ENCODE results near the gene SPDYE6.
"Not testable (repeated sequence)": the region's sequence is repeated elsewhere in the genome, so short reads cannot be mapped to it uniquely, and the experiment has no call there.

The SPDYE6 gene

DNA sequence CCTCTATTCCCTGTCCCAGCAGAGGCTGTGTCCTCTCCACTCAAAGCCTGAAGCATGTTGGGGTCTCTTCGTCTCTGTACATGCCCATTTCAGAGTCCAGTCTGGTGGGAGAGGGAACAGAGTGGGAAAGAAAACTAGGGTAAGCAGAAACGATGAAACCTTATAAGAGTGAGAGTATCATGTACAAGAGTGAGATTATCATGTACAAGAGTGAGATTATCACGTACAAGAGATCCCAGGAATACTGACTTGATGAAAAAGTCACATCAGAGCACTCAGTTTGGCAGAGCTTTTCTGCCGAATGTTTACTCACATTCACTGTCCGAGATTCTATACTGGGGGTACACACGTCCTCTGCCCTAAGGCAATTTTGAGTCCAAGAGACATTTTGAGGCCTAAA lies at the start of gene SPDYE6:
Gene SPDYE6 (minus strand): TSS at position 101 of the 400 bp plus-strand sequence. CDS start 421 bp downstream, outside the sequence.
- not testable (repeated sequence) for DNase-seq

DNA sequence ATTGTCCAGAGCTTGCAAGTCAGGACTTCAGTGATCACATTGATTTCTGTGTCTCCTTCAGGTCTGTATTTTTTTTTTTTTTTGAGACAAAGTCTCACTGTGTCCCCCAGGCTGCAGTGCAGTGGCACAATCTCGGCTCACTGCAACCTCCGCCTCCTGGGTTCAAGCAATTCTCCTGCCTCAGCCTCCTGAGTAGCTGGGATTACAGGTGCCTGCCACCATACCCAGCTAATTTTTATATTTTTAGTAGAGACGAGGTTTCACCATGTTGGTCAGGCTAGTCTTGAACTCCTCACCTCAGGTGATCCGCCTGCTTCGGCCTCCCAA lies 48.6 kb upstream of the SPDYE6 start:
- DNase-seq: not testable (repeated sequence)

GRCh38 chr7:102404005-102404861 lies 48.0 kb upstream of the SPDYE6 start:
- DNase-seq: peak; percentile 15 to 68 (median 36)

DNA sequence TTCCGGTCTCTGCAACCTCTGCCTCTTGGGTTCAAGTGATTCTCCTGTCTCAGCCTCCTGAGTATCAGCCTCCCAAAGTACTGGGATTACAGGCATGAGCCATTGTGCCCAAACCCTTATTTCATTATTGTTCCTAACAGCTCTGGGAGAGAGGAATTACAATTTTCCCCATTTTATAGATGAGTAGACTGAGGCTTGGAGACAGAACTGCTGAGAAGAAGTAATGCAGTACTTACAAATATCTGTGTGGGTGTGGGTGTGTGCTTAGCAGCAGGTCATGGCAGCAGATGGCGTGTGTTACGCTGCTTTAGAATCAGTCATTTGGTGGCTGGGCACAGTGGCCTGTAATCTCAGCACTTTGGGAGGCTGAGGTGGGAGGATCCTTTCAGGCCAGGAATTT lies 47.3 kb upstream of the SPDYE6 start:
- no peak for DNase-seq

GRCh38 chr7:102400360-102400759 lies 44.1 kb upstream of the SPDYE6 start:
- no peak for DNase-seq

GRCh38 chr7:102398543-102398942 lies 42.3 kb upstream of the SPDYE6 start:
- no peak for DNase-seq

GRCh38 chr7:102396710-102397019 lies 40.4 kb upstream of the SPDYE6 start:
- DNase-seq: no peak

DNA sequence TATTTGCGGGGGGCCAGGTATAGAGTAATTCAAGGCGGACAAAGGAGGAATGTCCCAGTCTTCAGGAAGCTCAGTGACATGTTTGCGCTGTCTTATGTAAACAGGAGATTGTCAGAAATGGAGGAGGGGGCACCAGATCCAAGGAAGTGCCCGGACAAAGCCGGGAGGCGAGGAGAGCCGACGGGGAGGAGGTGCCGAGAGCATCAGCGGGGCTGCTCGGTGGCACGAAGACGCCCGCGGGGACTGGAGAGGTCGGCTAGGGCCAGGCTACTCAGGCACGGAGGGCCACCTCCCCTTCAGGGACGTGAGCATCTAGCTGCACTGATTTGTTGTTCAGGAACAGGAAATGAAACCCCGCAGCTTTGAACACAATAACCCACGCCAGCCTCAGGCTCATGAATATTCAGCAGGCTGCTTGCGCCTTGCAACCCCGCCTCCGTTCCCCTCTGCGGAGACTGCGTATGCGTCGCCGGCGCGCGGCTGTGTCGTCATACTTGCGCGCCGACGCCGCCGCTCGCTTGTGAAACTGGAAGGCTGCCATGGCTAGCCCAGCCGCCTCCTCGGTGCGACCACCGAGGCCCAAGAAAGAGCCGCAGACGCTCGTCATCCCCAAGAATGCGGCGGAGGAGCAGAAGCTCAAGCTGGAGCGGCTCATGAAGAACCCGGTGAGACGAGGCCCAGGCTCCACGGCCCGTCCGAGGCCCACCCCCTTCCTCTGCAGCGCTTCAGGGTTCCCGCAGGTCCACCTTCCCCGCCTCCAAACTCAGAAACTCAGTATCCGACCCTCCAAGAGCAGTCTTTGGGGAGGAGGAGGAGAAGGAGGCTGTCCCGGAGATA lies 39.8 kb upstream of the SPDYE6 start, which contains the start of gene PRKRIP1:
Gene PRKRIP1 (plus strand): TSS at position 491 of the 837 bp plus-strand sequence. CDS start 49 bp downstream, at position 540.
- DNase-seq: peak; percentile 80 to 91 (median 88)

DNA sequence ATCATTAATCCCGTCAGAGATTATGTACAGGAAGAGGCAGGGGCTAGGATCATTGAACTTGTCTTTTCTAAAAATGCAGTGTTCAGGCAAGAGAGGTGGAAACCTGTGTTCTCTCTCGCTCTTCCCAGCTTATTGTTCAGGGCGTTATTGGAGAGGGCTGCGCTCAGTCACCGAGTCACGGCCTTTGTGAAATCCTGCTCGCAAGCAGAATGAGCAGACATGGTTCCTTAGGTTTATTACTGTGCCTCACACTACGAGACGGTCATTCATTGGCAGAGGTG lies 39.3 kb upstream of the SPDYE6 start:
- no peak for DNase-seq

DNA sequence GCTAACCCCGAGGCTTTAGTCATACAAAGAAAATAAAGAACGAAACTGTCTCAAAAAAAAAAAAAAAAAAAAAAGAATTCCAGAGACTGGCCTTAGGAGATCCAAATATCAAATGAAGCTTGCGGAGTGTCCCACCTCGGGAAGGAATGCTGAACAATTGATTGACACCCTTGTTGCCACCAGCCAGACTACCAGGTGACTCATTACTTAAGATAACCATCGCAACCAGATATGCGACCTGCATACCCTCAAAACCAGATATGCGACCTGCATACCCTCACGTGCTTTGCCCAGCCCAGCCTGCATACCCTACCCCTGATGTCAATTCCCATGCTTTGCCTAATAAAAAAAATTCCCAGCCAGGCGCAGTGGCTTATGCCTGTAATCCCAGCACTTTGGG lies 37.2 kb upstream of the SPDYE6 start:
- no peak for DNase-seq

GRCh38 chr7:102392330-102392729 lies 36.1 kb upstream of the SPDYE6 start:
- DNase-seq: no peak

DNA sequence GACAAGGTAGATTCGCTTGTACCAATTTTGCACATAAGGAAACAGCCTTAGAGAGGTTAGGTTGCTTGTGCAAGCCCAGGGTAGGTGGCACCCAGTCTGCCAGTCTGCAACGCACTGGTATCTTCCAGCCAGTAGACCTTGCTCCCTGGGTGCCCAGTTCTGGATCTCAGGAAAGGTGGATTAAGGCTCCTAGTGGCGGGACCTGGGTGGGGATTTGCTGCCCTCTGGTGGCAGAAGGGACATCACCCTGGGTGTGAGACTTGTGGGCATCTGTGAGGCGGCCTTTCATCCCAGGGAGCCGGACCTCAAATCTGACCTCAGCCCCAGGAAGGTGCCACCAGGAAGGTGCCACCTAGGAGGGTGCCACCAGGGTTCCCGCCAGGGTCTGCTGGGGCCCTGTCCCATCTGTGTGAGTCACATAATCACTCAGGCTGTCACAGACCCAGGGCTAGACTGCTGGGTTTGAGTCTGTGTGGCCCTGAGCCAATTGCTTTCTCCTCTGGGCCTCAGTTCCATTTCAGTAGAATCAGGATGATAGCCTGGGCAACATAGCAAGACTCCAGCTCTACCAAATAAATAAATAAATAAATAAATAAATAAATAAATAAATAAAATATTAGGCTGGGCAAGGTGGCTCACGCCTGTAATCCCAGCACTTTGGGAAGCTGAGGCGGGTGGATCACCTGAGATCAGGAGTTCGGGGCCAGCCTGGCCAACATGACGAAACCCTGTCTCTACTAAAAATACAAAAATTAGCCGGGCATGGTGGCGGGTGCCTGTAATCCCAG lies 34.6 kb upstream of the SPDYE6 start:
- DNase-seq: peak; percentile 13 to 69 (median 58)

GRCh38 chr7:102389810-102390209 lies 33.6 kb upstream of the SPDYE6 start:
- DNase-seq: no peak

GRCh38 chr7:102387064-102387463 lies 30.8 kb upstream of the SPDYE6 start:
- no peak for DNase-seq

GRCh38 chr7:102381696-102382425 lies 25.6 kb upstream of the SPDYE6 start:
- DNase-seq: not testable (repeated sequence)

- DNase-seq: not testable (repeated sequence)
Observed at GRCh38 chr7:102380837-102381236, 24.6 kb upstream of the SPDYE6 start.

GRCh38 chr7:102376964-102377466 lies 20.8 kb upstream of the SPDYE6 start:
- no peak for DNase-seq

DNA sequence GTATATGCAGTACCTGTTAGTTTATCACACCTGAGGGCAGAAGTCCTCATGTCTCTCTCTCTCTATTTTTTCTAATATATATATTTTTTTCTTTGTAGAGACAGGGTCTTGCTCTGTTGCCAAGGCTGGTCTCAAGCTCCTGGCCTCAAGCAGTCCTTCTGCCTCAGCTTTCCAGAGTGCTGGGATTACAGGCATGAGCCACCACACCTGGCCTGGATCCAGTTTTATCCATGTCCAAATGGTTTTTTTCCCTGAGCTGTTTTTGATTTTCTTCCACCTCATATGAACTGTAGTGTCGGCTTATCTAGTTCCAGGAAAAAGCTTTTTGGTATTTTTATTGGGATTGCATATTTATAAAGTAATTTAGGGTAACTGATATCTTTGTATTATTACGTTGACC lies 16.6 kb upstream of the SPDYE6 start:
- not testable (repeated sequence) for DNase-seq

- not testable (repeated sequence) for DNase-seq
Observed at GRCh38 chr7:102370038-102370437, 13.8 kb upstream of the SPDYE6 start.

- DNase-seq: not testable (repeated sequence)
Observed at GRCh38 chr7:102365390-102365789, 9.1 kb upstream of the SPDYE6 start.

DNA sequence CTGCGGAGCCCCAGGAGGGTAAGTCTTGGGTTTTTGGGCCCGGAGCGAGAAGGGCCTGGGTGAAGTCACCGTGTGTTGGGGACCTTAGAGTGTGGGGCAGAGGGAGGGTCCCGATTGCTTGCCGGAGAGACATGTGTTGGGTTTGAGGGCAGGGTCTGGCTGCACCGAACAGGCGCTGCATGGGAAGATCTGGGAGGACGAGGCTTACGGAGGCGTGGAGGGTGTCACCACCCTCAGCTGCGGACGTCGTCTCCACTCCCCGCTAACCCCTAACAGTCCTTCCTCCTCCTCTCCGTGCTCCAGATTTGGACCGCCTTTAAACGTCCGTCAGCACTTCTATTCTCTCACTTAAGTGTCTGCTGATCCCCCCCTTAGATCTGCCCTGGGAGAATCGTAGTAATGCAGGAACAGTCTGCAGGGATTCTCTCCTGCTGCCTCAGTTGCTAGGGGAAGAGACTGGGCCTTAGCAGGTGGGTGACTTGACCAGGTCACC lies 8.2 kb upstream of the SPDYE6 start:
- peak in 1 of 6 experiments; percentile 20 for DNase-seq
